Measurements from ENCODE around the gene PHTF1.

DNA sequence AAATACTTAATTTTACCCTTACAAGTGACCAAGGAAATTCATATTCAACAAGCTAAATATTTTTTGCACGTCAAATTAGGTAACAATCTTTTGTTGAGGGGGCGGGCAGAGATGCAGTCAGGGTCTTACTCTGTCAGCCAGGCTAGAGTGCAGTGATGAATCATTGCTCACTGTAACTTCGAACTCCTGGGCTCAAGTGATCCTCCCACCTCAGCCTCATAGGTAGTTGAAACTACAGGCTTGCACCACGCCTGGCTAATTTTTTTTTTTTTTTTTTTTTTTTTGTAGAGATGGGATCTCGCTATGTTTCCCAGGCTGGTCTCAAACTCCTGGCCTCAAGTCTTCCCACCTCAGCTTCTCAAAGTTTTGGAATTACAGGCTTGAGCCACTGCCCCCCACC is 26.5 kb downstream of the PHTF1 start:
- TF ChIP-seq, protein P1, sequence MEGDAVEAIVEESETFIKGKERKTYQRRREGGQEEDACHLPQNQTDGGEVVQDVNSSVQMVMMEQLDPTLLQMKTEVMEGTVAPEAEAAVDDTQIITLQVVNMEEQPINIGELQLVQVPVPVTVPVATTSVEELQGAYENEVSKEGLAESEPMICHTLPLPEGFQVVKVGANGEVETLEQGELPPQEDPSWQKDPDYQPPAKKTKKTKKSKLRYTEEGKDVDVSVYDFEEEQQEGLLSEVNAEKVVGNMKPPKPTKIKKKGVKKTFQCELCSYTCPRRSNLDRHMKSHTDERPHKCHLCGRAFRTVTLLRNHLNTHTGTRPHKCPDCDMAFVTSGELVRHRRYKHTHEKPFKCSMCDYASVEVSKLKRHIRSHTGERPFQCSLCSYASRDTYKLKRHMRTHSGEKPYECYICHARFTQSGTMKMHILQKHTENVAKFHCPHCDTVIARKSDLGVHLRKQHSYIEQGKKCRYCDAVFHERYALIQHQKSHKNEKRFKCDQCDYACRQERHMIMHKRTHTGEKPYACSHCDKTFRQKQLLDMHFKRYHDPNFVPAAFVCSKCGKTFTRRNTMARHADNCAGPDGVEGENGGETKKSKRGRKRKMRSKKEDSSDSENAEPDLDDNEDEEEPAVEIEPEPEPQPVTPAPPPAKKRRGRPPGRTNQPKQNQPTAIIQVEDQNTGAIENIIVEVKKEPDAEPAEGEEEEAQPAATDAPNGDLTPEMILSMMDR (IDR thresholded peaks at IDR 0.05): no peak
- TF ChIP-seq POLR2A (IDR thresholded peaks at IDR 0.05): no peak
- no peak for TF ChIP-seq POLR2AphosphoS5 (IDR thresholded peaks at IDR 0.05)
